HepG2 (cell line): ENCODE data around the gene S100A16. TPM values are rescaled to one million over a fixed set of nuclear protein-coding genes. Genes with fewer than 3 reads are reported as not detected.

ENCODE experiments used
- CBX2 ChIP-seq, 2 experiments: fragments of 200-600 bp in 1 of 2; sonication (generic); formaldehyde crosslinking in 1 of 2; IDR thresholded peaks; 2 replicates each; pipeline versions ENCODE4 v1.7.0 to v1.8.1; 2018 to 2022; ENCODE audit warnings: low read depth in 2 of 2, low read length in 1 of 2, mild to moderate bottlenecking in 1 of 2, missing genetic modification reagents in 1 of 2
- CEBPB ChIP-seq: IDR thresholded peaks from 2 replicates; pipeline ENCODE4 v1.6.1; 2011; ENCODE audit warnings: low read depth, low read length, improper control_type of control experiment, borderline replicate concordance
- DMAP1 ChIP-seq: IDR thresholded peaks from 2 replicates; pipeline ENCODE4 v1.6.1; 2016
- ETV5 ChIP-seq: IDR thresholded peaks from 2 replicates; pipeline ENCODE4 v1.6.1; 2018; ENCODE audit warnings: missing biosample characterization, missing genetic modification reagents, inconsistent platforms, borderline replicate concordance
- HOXD1 ChIP-seq: sonication (generic); formaldehyde crosslinking; IDR thresholded peaks from 2 replicates; pipeline ENCODE4 v1.5.0; 2020; ENCODE audit warnings: missing genetic modification reagents
- KLF12 ChIP-seq: sonication (generic); formaldehyde crosslinking; IDR thresholded peaks from 2 replicates; pipeline ENCODE4 v1.4.0; 2020; ENCODE audit warnings: missing genetic modification reagents, borderline replicate concordance
- MXD4 ChIP-seq: IDR thresholded peaks from 2 replicates; pipeline ENCODE4 v1.6.1; 2016; ENCODE audit warnings: mild to moderate bottlenecking, missing biosample characterization, missing genetic modification reagents
- NONO ChIP-seq, 2 experiments: fragments of 450-650 bp in 1 of 2; sonication (generic) in 1 of 2; formaldehyde crosslinking in 1 of 2; IDR thresholded peaks in 1 of 2; conservative IDR thresholded peaks in 1 of 2; 2 replicates each; pipeline versions ENCODE4 v1.6.1 to v1.8.0; 2017 to 2022; ENCODE audit warnings: mild to moderate bottlenecking in 1 of 2, missing genetic modification reagents in 1 of 2, moderate library complexity in 1 of 2
- SALL1 ChIP-seq: sonication (generic); formaldehyde crosslinking; IDR thresholded peaks from 2 replicates; pipeline ENCODE4 v1.8.0; 2022; ENCODE audit warnings: mild to moderate bottlenecking, missing genetic modification reagents
- TEAD3 ChIP-seq: optimal IDR thresholded peaks from 2 replicates; pipeline ENCODE3; 2016; ENCODE audit warnings: borderline replicate concordance
- ZNF30 ChIP-seq: sonication (generic); formaldehyde crosslinking; IDR thresholded peaks from 2 replicates; pipeline ENCODE4 v1.5.0; 2020; ENCODE audit warnings: mild to moderate bottlenecking, missing genetic modification reagents
- ZNF33B ChIP-seq: sonication (generic); formaldehyde crosslinking; IDR thresholded peaks from 2 replicates; pipeline ENCODE4 v1.5.1; 2020; ENCODE audit warnings: mild to moderate bottlenecking, missing genetic modification reagents
- ZNF446 ChIP-seq: sonication (generic); formaldehyde crosslinking; IDR thresholded peaks from 2 replicates; pipeline ENCODE4 v1.5.0; 2020; ENCODE audit warnings: mild to moderate bottlenecking, missing genetic modification reagents
- ZNF562 ChIP-seq: sonication (generic); formaldehyde crosslinking; IDR thresholded peaks from 2 replicates; pipeline ENCODE4 v1.8.0; 2022; ENCODE audit warnings: missing genetic modification reagents, borderline replicate concordance
- ZNF841 ChIP-seq: sonication (generic); formaldehyde crosslinking; IDR thresholded peaks from 2 replicates; pipeline ENCODE4 v1.8.1; 2023; ENCODE audit warnings: missing genetic modification reagents, borderline replicate concordance
- polyA plus RNA-seq, 8 experiments: library from polyadenylated mRNA; depleted of rRNA in 3 of 8; stranded (reverse) in 7 of 8; unstranded in 1 of 8; fragments of >200 nt; fragmentation: Illumina TruSeq in 4 of 8; extraction: Trizol in 4 of 8; gene quantifications; 2 replicates each; pipeline versions ENCODE4 v1.2.1 to v1.2.3, GENCODE V29; 2011 to 2016; ENCODE audit warnings: low read depth in 4 of 8, missing spikeins in 1 of 8, mixed read lengths in 1 of 8; ENCODE audit not compliant: insufficient read depth in 1 of 8
- total RNA-seq, 5 experiments: library from RNA; depleted of rRNA; stranded (reverse); fragments of >200 nt; fragmentation: Illumina TruSeq; extraction: Trizol; gene quantifications; 2 replicates each; pipeline ENCODE4 v1.2.3, GENCODE V29; 2016; ENCODE audit warnings: low read depth in 1 of 5
- TF ChIP-seq, protein P1 (sequence below): IDR thresholded peaks from 2 replicates; pipeline ENCODE4 v1.6.1; 2016; ENCODE audit warnings: missing compliant biosample characterization, missing genetic modification reagents, borderline replicate concordance
- TF ChIP-seq, protein P2 (sequence below): sonication (generic); formaldehyde crosslinking; IDR thresholded peaks from 2 replicates; pipeline ENCODE4 v1.5.1; 2020; ENCODE audit warnings: missing genetic modification reagents, mild to moderate bottlenecking, borderline replicate concordance
- TF ChIP-seq, protein P3 (sequence below): sonication (generic); formaldehyde crosslinking; IDR thresholded peaks from 2 replicates; pipeline ENCODE4 v1.5.1; 2020; ENCODE audit warnings: mild to moderate bottlenecking, missing genetic modification reagents, moderate library complexity
- TF ChIP-seq, protein P4 (sequence below): sonication (generic); formaldehyde crosslinking; IDR thresholded peaks from 2 replicates; pipeline ENCODE4 v1.9.0; 2021; ENCODE audit warnings: missing genetic modification reagents, borderline replicate concordance

S100A16 gene
- total and polyA plus RNA-seq, 2 of the 13 experiments (the other 11 are each of a cell fraction or from before 2014, with no cell fraction given), result 46.0 to 195 TPM

DNA sequence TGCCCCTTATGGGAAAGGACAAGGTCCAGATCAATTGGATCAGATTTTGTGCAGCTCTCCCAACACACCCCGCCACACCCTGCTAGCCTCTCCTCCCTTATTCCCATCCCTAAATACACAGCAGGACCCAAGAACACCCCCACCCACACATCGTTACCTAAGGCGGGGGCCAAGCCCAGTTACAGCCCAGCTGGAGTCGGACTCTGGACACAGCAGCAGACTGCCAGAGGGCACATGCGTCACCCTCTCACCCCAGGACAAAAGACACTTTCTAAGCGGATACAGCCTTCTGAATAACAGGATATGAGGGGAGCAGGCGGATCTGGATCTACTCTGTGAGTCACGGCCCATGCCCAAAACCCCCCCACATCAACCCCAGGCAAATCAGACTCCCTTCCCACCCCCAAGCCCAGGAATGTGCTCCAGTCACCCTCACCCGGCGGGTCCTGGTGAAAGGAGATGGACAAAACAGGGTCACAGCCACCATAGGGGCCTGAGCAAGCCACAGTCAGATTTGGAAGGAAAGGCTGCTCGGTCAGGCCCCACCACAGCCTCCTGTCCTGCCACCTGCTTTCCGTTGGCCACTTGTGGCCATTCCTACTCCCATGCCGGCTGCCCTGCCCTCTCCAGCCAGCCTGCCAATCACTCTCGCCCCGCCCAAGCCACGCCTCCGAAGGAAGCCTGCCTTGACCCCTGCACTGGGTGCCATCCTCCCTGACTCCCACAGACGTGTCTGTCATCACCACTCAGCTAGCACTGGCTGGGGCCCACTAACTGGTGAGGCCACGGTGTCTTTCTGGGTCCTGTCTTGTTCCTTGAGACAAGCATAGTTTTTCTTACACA is 4.0 kb downstream of the S100A16 start (continued):
- TF ChIP-seq ZNF33B (CRISPR knock-in tag) (no peak), TEAD3 (peak; percentile 86), CBX2 (IDR thresholded peaks at IDR 0.05; ENCODE audit: low read depth, low read length) (no peak), CBX2 (CRISPR knock-in tag; IDR thresholded peaks at IDR 0.05; ENCODE audit: low read depth) (no peak), DMAP1 (CRISPR knock-in tag) (peak; percentile 91), ZNF30 (CRISPR knock-in tag) (no peak), HOXD1 (CRISPR knock-in tag) (0 out of 2 replicates have a peak, but pooled peaks have one; percentile 16), KLF12 (CRISPR knock-in tag) (no peak), ZNF446 (no peak), MXD4 (peak; percentile 71; the same call in 1 of the 2 replicates), SALL1 (CRISPR knock-in tag) (peak; percentile 45; the same call in 1 of the 2 replicates), ZNF841 (CRISPR knock-in tag) (no peak), NONO (IDR thresholded peaks at IDR 0.05) (no peak), NONO (CRISPR knock-in tag; conservative IDR thresholded peaks at IDR 0.05) (peak; percentile 50; the same call in 1 of the 2 replicates), ETV5 (CRISPR knock-in tag) (peak; percentile 82), ZNF562 (CRISPR knock-in tag) (no peak), CEBPB (no peak)
- TF ChIP-seq, protein P1, sequence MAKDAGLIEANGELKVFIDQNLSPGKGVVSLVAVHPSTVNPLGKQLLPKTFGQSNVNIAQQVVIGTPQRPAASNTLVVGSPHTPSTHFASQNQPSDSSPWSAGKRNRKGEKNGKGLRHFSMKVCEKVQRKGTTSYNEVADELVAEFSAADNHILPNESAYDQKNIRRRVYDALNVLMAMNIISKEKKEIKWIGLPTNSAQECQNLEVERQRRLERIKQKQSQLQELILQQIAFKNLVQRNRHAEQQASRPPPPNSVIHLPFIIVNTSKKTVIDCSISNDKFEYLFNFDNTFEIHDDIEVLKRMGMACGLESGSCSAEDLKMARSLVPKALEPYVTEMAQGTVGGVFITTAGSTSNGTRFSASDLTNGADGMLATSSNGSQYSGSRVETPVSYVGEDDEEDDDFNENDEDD (CRISPR knock-in tag), result no peak; the same call in 1 of the 2 replicates
- TF ChIP-seq, protein P2, sequence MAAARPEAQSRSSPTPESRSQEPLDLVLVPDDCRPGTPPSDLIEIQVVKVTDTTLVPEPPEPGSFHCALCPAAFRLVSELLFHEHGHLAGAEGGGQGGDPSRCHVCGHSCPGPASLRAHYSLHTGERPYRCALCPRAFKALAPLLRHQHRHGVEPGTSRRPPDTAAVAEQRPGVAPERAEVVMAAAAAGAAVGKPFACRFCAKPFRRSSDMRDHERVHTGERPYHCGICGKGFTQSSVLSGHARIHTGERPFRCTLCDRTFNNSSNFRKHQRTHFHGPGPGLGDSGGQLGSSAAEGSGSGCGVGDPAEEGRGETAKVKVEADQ (CRISPR knock-in tag), result no peak
- TF ChIP-seq, protein P3, sequence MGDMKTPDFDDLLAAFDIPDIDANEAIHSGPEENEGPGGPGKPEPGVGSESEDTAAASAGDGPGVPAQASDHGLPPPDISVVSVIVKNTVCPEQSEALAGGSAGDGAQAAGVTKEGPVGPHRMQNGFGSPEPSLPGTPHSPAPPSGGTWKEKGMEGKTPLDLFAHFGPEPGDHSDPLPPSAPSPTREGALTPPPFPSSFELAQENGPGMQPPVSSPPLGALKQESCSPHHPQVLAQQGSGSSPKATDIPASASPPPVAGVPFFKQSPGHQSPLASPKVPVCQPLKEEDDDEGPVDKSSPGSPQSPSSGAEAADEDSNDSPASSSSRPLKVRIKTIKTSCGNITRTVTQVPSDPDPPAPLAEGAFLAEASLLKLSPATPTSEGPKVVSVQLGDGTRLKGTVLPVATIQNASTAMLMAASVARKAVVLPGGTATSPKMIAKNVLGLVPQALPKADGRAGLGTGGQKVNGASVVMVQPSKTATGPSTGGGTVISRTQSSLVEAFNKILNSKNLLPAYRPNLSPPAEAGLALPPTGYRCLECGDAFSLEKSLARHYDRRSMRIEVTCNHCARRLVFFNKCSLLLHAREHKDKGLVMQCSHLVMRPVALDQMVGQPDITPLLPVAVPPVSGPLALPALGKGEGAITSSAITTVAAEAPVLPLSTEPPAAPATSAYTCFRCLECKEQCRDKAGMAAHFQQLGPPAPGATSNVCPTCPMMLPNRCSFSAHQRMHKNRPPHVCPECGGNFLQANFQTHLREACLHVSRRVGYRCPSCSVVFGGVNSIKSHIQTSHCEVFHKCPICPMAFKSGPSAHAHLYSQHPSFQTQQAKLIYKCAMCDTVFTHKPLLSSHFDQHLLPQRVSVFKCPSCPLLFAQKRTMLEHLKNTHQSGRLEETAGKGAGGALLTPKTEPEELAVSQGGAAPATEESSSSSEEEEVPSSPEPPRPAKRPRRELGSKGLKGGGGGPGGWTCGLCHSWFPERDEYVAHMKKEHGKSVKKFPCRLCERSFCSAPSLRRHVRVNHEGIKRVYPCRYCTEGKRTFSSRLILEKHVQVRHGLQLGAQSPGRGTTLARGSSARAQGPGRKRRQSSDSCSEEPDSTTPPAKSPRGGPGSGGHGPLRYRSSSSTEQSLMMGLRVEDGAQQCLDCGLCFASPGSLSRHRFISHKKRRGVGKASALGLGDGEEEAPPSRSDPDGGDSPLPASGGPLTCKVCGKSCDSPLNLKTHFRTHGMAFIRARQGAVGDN (CRISPR knock-in tag), result peak; percentile 92
- TF ChIP-seq, protein P4, sequence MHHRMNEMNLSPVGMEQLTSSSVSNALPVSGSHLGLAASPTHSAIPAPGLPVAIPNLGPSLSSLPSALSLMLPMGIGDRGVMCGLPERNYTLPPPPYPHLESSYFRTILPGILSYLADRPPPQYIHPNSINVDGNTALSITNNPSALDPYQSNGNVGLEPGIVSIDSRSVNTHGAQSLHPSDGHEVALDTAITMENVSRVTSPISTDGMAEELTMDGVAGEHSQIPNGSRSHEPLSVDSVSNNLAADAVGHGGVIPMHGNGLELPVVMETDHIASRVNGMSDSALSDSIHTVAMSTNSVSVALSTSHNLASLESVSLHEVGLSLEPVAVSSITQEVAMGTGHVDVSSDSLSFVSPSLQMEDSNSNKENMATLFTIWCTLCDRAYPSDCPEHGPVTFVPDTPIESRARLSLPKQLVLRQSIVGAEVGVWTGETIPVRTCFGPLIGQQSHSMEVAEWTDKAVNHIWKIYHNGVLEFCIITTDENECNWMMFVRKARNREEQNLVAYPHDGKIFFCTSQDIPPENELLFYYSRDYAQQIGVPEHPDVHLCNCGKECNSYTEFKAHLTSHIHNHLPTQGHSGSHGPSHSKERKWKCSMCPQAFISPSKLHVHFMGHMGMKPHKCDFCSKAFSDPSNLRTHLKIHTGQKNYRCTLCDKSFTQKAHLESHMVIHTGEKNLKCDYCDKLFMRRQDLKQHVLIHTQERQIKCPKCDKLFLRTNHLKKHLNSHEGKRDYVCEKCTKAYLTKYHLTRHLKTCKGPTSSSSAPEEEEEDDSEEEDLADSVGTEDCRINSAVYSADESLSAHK (CRISPR knock-in tag), result no peak
